ENCODE results near the gene PHF21B. TPM values are rescaled to one million over a fixed set of nuclear protein-coding genes. Genes with fewer than 3 reads are reported as not detected.
A peak's percentile ranks its signal among the peaks of the same experiment; 100 is the strongest.

The PHF21B gene
- polyA plus RNA-seq, 1 experiment = 0.01 TPM

DNA sequence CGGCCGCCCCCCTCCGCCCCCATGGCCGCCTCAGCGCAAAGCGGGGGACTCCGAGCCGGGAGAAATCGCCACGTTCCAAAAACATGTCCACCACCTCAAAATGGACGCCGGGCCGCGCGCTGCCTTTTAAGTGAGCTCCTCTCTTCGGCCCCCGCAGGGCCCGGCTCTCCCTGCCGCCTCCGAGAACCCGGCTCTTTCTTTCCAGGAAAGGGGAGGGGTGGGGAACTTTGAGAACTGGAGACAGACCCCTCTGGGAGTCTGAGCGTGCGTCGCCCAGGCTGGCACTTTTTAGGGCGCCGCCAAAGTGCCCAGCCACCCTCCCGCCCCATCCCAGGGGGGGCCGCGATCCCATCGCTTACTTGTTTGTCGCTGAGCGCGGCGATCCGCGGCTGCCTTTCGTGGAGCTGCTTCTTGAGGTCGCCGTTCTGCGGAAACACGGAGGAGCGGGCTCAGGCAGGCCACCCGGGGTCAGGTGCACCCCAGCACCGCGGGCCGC is 1.6 kb downstream of the PHF21B start:
- POLR2A ChIA-PET = no interaction called here
- Histone ChIP-seq H3K4me3 (ENCODE audit: low read depth, low read length) (peak overlapping the region; percentile 11; the same call in 1 of the 2 replicates), H3K27me3 (ENCODE audit: control insufficient read depth, insufficient read depth, low read length) (peaks cover 41% of the 10 kb centered on the region), H3K36me3 (ENCODE audit: control insufficient read depth, insufficient read depth, low read length) (no peaks in the 10 kb centered on the region)
- DNase-seq (ENCODE audit: low read depth) = no peak
- CTCF ChIA-PET = interaction anchor here (1.4 to 2.1 kb wide), 3 partner anchors 14 to 88 kb away, joined by 4 to 7 read pairs (median 4); no protein-coding TSS in a partner anchor
- TF ChIP-seq, protein P1, sequence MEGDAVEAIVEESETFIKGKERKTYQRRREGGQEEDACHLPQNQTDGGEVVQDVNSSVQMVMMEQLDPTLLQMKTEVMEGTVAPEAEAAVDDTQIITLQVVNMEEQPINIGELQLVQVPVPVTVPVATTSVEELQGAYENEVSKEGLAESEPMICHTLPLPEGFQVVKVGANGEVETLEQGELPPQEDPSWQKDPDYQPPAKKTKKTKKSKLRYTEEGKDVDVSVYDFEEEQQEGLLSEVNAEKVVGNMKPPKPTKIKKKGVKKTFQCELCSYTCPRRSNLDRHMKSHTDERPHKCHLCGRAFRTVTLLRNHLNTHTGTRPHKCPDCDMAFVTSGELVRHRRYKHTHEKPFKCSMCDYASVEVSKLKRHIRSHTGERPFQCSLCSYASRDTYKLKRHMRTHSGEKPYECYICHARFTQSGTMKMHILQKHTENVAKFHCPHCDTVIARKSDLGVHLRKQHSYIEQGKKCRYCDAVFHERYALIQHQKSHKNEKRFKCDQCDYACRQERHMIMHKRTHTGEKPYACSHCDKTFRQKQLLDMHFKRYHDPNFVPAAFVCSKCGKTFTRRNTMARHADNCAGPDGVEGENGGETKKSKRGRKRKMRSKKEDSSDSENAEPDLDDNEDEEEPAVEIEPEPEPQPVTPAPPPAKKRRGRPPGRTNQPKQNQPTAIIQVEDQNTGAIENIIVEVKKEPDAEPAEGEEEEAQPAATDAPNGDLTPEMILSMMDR (IDR thresholded peaks at IDR 0.05; ENCODE audit: insufficient read depth, low read depth, low read length) = no peak

- Histone ChIP-seq H3K4me3 (ENCODE audit: low read depth, low read length) (peak overlapping the region; percentile 11; the same call in 1 of the 2 replicates), H3K36me3 (ENCODE audit: control insufficient read depth, insufficient read depth, low read length) (no peaks in the 10 kb centered on the region), H3K27me3 (ENCODE audit: control insufficient read depth, insufficient read depth, low read length) (peaks cover 38% of the 10 kb centered on the region)
- ChIA-PET POLR2A (no interaction called here), CTCF (interaction anchor here (1.4 to 2.1 kb wide), 3 partner anchors 33 to 89 kb away, joined by 3 to 7 read pairs (median 4); no protein-coding TSS in a partner anchor)
- TF ChIP-seq, protein P1 (IDR thresholded peaks at IDR 0.05; ENCODE audit: insufficient read depth, low read depth, low read length) = no peak
- DNase-seq (ENCODE audit: low read depth) = no peak
These were observed 2.2 kb downstream of the PHF21B start for GRCh38 chr22:45007391-45008185.

DNA sequence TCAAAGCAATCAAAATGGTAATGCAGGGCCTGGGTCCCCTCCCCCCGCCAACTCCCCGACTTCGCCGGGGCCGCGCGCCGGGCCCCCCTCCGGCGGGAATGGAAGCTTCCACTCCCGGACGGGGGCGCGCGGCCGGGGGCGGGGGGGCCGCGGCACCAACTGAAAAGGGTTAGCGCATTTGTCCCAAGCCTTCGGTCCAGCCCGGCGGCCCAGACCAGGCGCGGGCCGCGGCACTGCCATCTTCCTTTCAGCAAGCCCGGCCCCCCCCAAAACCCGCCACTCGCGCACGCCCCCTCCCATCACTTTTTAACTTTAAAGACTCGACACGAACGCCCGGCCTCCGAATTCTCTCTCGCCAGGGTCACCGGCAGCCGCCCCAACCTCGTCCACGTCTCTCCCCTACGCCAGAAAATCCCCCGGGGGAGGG is 2.8 kb downstream of the PHF21B start:
- TF ChIP-seq, protein P1 (IDR thresholded peaks at IDR 0.05; ENCODE audit: insufficient read depth, low read depth, low read length) = no peak
- H3K4me3 ChIP-seq (ENCODE audit: low read depth, low read length) = no peak overlapping the region
- DNase-seq (ENCODE audit: low read depth) = no peak
- ChIA-PET CTCF (interaction anchor here (1.5 kb wide), 1 partner anchor 75 kb away, joined by 3 read pairs; no protein-coding TSS in a partner anchor), POLR2A (no interaction called here)
- no peaks in the 10 kb centered on the region for H3K36me3 ChIP-seq (ENCODE audit: control insufficient read depth, insufficient read depth, low read length)
- H3K27me3 ChIP-seq (ENCODE audit: control insufficient read depth, insufficient read depth, low read length) = peaks cover 32% of the 10 kb centered on the region

- ChIA-PET CTCF (interaction anchor here (0.6 to 1.5 kb wide), 2 partner anchors 76 to 462 kb away, joined by 3 read pairs; no protein-coding TSS in a partner anchor), POLR2A (no interaction called here)
- no peak overlapping the region for H3K4me3 ChIP-seq (ENCODE audit: low read depth, low read length)
- no peak for DNase-seq (ENCODE audit: low read depth)
- no peaks in the 10 kb centered on the region for H3K36me3 ChIP-seq (ENCODE audit: control insufficient read depth, insufficient read depth, low read length)
- TF ChIP-seq, protein P1 (IDR thresholded peaks at IDR 0.05; ENCODE audit: insufficient read depth, low read depth, low read length) = no peak
- H3K27me3 ChIP-seq (ENCODE audit: control insufficient read depth, insufficient read depth, low read length) = peaks cover 27% of the 10 kb centered on the region
These were observed 3.5 kb downstream of the PHF21B start for GRCh38 chr22:45006111-45006963.

GRCh38 chr22:45001653-45002052 is 8.2 kb downstream of the PHF21B start:
- ChIA-PET POLR2A (no interaction called here), CTCF (no interaction called here)
- TF ChIP-seq, protein P1 (IDR thresholded peaks at IDR 0.05; ENCODE audit: insufficient read depth, low read depth, low read length) = no peak
- no peak overlapping the region for H3K4me3 ChIP-seq (ENCODE audit: low read depth, low read length)
- H3K27me3 ChIP-seq (ENCODE audit: control insufficient read depth, insufficient read depth, low read length) = peaks cover 16% of the 10 kb centered on the region
- no peaks in the 10 kb centered on the region for H3K36me3 ChIP-seq (ENCODE audit: control insufficient read depth, insufficient read depth, low read length)
- no peak for DNase-seq (ENCODE audit: low read depth)

Data from BJ (cell line).